ENCODE results near the gene STK40. TPM values are rescaled to one million over a fixed set of nuclear protein-coding genes. Genes with fewer than 3 reads are reported as not detected.

Gene STK40
- total and polyA plus RNA-seq, 8 donors: 21.2 to 68.1 (median 37.6) TPM

DNA sequence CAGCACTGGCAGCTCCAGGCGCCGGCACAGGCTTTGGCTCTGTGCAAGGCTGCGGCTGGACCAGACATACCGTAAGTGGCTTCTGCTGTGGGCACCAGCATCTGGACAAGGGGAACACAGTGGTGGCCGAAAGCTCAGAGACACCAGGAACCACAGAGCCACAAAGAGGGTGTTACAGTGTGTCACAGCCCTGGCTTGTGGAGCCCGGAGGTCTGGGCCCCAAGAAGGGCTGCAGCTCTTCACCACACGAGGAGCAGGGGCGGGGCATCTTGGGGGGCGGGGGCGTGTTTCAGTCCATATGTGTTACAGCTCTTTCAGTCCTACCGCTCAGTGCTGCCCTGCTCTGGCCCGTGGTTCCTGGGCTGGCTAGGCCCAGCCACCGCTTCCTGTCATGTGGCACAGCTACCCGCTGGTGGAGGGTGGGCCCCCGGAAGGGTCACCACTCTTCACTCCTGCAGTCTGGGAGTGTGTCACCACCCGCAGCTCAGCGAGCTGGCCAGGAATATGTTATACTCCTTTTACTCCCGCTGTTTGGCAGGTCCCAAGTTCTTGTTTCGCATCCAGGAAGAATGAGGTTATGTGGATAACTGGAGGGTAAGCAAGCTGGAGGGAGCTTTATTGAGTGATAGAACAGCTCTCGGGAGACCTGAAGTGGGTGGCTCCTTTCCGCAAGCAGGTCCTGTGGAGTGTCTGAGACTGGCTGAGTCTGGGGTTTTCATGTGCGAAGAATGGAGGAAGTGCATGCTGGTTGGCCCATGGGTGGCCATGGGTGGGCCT lies 15.3 kb upstream of the STK40 start:
- H3K36me3 ChIP-seq: no peaks in the 10 kb centered on the region
- peaks cover 0 to 7% (median 0%) of the 10 kb centered on the region in 3 donors for H3K4me1 ChIP-seq
- FAIRE-seq: no peak
- intact Hi-C loops (cut with DNase I): no loop called here
- DNase-seq: peak in 2 of 6 donors; percentile 29 to 51
- peak overlapping the region in 1 of 4 donors; percentile 12 for H3K4me3 ChIP-seq
- no peaks in the 10 kb centered on the region for H3K9me3 ChIP-seq
- 81% methylated on average over 22 of the region's 22 CpGs for WGBS, 2 donors
- peak in 2 of 4 donors; percentile 46 to 49 for ATAC-seq
- no peaks in the 10 kb centered on the region for H3K27me3 ChIP-seq
- TF ChIP-seq, protein P1, sequence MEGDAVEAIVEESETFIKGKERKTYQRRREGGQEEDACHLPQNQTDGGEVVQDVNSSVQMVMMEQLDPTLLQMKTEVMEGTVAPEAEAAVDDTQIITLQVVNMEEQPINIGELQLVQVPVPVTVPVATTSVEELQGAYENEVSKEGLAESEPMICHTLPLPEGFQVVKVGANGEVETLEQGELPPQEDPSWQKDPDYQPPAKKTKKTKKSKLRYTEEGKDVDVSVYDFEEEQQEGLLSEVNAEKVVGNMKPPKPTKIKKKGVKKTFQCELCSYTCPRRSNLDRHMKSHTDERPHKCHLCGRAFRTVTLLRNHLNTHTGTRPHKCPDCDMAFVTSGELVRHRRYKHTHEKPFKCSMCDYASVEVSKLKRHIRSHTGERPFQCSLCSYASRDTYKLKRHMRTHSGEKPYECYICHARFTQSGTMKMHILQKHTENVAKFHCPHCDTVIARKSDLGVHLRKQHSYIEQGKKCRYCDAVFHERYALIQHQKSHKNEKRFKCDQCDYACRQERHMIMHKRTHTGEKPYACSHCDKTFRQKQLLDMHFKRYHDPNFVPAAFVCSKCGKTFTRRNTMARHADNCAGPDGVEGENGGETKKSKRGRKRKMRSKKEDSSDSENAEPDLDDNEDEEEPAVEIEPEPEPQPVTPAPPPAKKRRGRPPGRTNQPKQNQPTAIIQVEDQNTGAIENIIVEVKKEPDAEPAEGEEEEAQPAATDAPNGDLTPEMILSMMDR (IDR thresholded peaks at IDR 0.05): no peak
- peak overlapping the region in 2 of 4 donors; percentile 30 to 41 for H3K27ac ChIP-seq

GRCh38 chr1:36400514-36400824 lies 14.7 kb upstream of the STK40 start:
- no peak for DNase-seq
- TF ChIP-seq, protein P1 (IDR thresholded peaks at IDR 0.05): no peak
- H3K27ac ChIP-seq: no peak overlapping the region

GRCh38 chr1:36398370-36398977 lies 12.8 kb upstream of the STK40 start:
- Histone ChIP-seq H3K36me3 (peaks cover 0 to 3% (median 3%) of the 10 kb centered on the region in 3 donors), H3K9me3 (no peaks in the 10 kb centered on the region), H3K27me3 (no peaks in the 10 kb centered on the region), H3K4me1 (peaks cover 0 to 7% (median 0%) of the 10 kb centered on the region in 3 donors), H3K27ac (peak overlapping the region in 2 of 4 donors; percentile 72 to 81), H3K4me3 (no peak overlapping the region)
- intact Hi-C loops (cut with DNase I): no loop called here
- FAIRE-seq (no peak), ATAC-seq (no peak), DNase-seq (no peak)
- 72 to 87% methylated on average over 7 of the region's 7 CpGs for WGBS, 2 donors
- TF ChIP-seq, protein P1 (IDR thresholded peaks at IDR 0.05): no peak

More at GRCh38 chr1:36400514-36400824, 14.7 kb upstream of the STK40 start:
- no peak for ATAC-seq
- no peaks in the 10 kb centered on the region for H3K27me3 ChIP-seq
- no peak for FAIRE-seq
- H3K4me1 ChIP-seq: peaks cover 0 to 7% (median 0%) of the 10 kb centered on the region in 3 donors
- intact Hi-C loops (cut with DNase I): no loop called here
- WGBS, 2 donors: 89 to 91% methylated on average over 10 of the region's 10 CpGs
- no peaks in the 10 kb centered on the region for H3K9me3 ChIP-seq
- no peak overlapping the region for H3K4me3 ChIP-seq
- H3K36me3 ChIP-seq: no peaks in the 10 kb centered on the region

DNA sequence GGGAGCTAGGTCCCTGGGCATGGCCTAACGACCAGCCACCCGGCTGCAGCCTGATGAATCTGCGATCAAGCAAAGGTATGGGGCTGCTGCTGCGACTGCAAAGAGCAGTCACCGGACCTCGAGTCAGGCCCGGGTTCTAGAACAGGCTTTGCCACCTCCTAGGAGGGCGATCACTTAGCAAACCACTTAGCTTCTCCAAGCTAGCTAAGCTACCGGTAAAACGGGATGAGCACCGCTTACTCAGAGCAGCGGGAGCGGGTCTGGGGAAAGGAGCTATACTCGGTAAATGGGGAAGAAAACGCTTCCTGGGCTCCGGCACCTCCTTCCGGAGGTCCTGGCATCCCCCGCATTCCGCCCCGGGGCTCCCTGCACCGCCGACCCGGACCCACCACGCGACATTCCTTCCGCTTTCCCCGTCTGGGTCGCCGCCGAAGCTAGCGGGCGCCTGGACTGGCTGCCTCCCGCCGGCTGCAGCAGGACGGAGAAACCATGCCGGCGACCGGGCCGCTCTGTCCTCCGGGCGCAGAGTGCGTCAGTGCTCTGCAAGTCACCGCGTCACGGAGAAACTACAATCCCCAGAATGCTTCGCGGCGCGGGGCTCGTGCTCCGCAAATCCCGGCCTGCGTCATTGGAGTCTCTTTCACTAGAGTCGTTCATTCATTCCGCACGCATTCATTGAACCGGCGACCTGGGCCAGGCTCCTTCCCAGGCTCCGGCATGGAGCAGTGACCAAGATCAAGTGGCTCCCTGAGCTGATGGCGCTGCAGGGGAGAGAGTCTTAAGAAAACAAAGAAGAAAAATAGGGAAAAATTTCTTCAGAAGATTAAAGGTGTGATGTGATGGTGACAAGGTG lies 11.9 kb upstream of the STK40 start, which contains the start of gene LSM10:
Gene LSM10, minus strand, starts transcription at position 531 of the 853 bp plus-strand sequence. CDS start 3,779 bp downstream, outside the sequence.
- no peak for FAIRE-seq
- WGBS, 2 donors: 1% methylated on average over 52 to 60 of the region's 60 CpGs
- peaks cover 0 to 7% (median 0%) of the 10 kb centered on the region in 3 donors for H3K4me1 ChIP-seq
- intact Hi-C loops (cut with DNase I): no loop called here
- TF ChIP-seq, protein P1 (IDR thresholded peaks at IDR 0.05): no peak
- DNase-seq: peak; percentile 91 to 94 (median 94)
- peak; percentile 98 to 99 (median 98) for ATAC-seq
- no peaks in the 10 kb centered on the region for H3K9me3 ChIP-seq
- peak within 1 kb of the TSS; percentile 72 to 83 (median 80) for H3K27ac ChIP-seq
- peaks cover 0 to 10% (median 6%) of the 10 kb centered on the region in 3 donors for H3K36me3 ChIP-seq
- H3K4me3 ChIP-seq: peak within 1 kb of the TSS; percentile 74 to 90 (median 86)
- H3K27me3 ChIP-seq: no peaks in the 10 kb centered on the region

Data from pancreas (tissue), 10 donors.